VCaP (cell line): ENCODE data around the gene SUCLG2.

Experiments used
- H3K27ac ChIP-seq: fragments of 450-650 bp; 2 replicates; pipeline ENCODE4 v1.5.1; 2017
- TF ChIP-seq, protein P1 (sequence below): fragments of 450-650 bp; conservative IDR thresholded peaks from 2 replicates; pipeline ENCODE4 v1.5.1; 2017; ENCODE audit warnings: mild to moderate bottlenecking, moderate library complexity

Gene SUCLG2

DNA sequence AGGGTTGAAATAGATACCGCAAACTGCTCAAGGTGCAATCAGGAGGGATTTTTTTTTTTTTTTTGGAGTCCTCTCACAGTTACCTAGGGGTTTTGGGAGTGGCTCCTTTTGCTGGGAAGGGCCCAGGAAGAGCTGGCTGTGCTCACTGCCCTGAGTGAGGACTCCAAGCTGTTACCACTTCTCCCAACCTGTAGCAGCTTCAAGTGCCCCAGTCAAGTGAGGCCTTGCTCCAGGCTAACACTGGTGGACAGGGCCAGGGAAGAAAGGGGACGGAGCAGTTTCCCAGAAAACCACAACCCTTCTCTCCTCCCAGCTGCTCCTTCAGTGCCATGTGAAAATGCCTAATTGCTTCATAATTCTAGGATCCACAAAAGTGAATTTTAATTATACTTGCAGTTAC lies 274.3 kb downstream of the SUCLG2 start:
- H3K27ac ChIP-seq = no peak overlapping the region
- TF ChIP-seq, protein P1, sequence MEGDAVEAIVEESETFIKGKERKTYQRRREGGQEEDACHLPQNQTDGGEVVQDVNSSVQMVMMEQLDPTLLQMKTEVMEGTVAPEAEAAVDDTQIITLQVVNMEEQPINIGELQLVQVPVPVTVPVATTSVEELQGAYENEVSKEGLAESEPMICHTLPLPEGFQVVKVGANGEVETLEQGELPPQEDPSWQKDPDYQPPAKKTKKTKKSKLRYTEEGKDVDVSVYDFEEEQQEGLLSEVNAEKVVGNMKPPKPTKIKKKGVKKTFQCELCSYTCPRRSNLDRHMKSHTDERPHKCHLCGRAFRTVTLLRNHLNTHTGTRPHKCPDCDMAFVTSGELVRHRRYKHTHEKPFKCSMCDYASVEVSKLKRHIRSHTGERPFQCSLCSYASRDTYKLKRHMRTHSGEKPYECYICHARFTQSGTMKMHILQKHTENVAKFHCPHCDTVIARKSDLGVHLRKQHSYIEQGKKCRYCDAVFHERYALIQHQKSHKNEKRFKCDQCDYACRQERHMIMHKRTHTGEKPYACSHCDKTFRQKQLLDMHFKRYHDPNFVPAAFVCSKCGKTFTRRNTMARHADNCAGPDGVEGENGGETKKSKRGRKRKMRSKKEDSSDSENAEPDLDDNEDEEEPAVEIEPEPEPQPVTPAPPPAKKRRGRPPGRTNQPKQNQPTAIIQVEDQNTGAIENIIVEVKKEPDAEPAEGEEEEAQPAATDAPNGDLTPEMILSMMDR = no peak

DNA sequence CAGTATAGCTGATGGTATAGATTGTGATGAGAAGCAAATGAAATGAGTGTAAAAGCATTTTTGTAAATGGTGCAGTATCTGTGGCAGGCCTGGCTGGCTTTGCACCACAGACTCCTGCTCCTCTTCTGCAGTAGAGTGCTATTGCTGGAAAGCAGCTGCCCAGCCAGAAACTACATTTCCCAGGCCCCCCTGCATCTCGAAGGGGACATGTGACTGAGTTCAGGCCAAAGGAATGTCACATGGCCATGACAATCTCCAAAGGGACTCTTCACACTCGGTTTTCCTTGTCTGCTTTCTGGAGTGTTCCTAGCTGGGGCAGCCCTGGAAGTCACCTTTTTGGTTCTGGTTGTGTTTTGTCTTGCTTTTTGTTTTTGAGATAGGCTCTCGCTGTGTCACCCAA lies 277.1 kb downstream of the SUCLG2 start:
- no peak overlapping the region for H3K27ac ChIP-seq
- TF ChIP-seq, protein P1 = no peak

DNA sequence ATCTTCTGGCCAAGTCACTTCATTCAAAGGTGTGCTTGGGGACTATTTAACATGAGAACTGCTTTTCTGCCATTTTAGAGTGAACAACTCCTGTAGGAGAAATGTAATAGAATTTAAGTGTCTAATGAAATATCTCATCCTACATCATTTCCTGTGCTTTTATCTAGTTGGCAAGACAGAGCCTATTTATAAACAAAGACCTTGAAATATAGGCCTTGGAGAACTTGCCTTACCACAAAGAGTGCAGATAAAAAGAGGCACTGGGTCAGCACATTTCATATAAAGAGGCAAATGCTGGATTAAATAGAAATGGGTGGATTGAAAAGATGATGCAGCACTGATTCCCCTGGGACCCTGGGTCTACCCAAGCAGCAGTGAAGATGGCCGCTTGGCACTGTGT lies 278.0 kb downstream of the SUCLG2 start:
- TF ChIP-seq, protein P1 = no peak
- no peak overlapping the region for H3K27ac ChIP-seq

DNA sequence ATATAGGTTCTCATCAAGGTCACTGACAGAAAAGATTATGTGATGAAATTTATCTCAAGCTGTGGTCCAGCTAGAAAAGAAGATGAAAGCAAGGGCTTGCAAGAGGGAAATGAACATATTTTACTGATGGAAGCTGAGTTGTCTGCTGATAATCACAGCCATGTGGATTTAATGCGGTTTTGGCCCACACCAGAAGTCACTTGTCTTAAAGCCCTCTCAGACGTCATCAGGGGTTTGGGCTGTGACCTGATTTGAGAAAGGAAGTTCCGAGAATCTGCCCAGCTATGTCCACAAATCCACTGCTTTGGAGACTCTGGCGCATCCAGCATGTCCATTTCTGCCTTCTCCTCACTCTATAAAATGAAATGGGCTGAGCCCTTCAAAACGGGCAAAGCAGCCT lies 278.4 kb downstream of the SUCLG2 start:
- TF ChIP-seq, protein P1 = no peak
- no peak overlapping the region for H3K27ac ChIP-seq

DNA sequence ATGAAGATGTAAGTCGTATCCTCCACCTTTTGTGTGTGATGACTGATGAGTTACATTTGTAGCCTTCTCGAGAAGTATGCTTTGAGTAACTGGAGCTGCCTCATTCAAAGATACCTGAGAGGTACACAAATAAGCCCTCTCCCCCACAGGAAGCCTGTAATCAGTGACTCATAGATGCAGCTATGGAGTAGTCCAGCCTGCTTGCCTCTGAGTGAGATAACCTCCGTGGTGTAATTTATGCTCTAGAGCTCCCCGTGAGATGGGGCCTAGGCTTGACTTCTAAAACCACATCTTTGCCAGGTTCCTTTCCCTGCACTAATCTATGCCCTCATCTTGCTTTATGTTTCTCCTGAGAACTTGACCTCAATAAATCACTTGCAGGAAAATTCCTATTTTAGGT lies 291.7 kb downstream of the SUCLG2 start:
- H3K27ac ChIP-seq = no peak overlapping the region
- TF ChIP-seq, protein P1 = no peak

DNA sequence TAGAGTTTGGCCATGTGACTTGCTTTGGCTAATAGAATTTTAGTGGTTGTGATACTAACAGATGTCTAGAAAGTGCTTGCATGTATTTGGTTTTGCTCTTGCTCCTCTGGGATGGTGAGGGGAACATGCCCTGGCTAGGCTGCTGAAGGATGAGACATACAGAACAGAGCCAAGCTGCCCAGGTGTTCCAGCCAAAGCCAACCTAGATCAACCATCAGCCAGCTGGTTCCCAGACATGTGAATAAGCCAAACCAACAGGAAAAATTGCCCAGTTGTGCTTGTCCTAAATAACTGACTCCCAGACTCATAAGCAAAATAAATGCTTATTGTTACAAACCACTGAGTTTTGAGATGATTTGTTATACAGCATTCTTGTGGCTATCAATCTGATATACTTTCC lies 292.6 kb downstream of the SUCLG2 start:
- no peak overlapping the region for H3K27ac ChIP-seq
- TF ChIP-seq, protein P1 = no peak

DNA sequence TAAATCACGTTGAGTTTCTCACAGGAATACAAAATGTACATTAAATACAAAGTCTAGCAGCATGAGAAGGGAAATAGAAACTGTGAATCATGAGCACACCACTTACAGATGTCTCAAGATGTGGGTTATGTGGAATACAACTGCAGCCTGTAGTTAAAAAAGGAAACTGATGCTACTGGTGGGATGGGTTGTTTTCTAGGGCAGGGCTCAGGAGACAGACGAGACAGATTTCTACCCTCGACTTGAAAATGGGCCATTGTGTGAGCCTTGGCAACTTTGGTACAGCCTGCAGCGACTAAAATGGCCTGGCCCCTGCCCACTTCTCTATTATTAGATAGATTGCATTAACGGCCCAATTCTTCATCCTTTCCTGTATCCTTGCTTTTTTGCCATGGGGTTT lies 293.1 kb downstream of the SUCLG2 start:
- H3K27ac ChIP-seq = no peak overlapping the region
- TF ChIP-seq, protein P1 = no peak
